Endothelial cell of umbilical vein (primary cell): ENCODE results near the gene IPO9.

Source experiments
- EZH2 ChIP-seq: IDR thresholded peaks from 2 replicates; pipeline ENCODE4 v1.6.1; 2012; ENCODE audit warnings: borderline replicate concordance, low read depth, mild to moderate bottlenecking, moderate library complexity, low read length, inconsistent platforms; ENCODE audit not compliant: severe bottlenecking
- MAX ChIP-seq: IDR thresholded peaks from 2 replicates; pipeline ENCODE4 v1.6.1; 2011; ENCODE audit not compliant: insufficient read depth, insufficient read length
- POLR2A ChIP-seq: IDR thresholded peaks from 2 replicates; pipeline ENCODE4 v1.6.1; 2012; ENCODE audit warnings: low read depth, mild to moderate bottlenecking, control low read depth, low read length

- no peak for TF ChIP-seq EZH2
- TF ChIP-seq POLR2A: peak; percentile 33
- no peak for TF ChIP-seq MAX
These were observed at the start of gene IPO9 for GRCh38 chr1:201828820-201829774.
